H1 (cell line): ENCODE results near the gene LCE1E. TPM values are rescaled to one million over a fixed set of nuclear protein-coding genes. Genes with fewer than 3 reads are reported as not detected.

ENCODE experiments used
- E2F6 ChIP-seq: IDR thresholded peaks from 2 replicates; pipeline ENCODE4 v1.6.1; 2012; ENCODE audit warnings: inconsistent platforms
- KDM1A ChIP-seq: fragments of 200-600, 300-600 bp; sonication (generic); IDR thresholded peaks from 2 replicates; pipeline ENCODE4 v1.7.1; 2016; ENCODE audit warnings: mild to moderate bottlenecking, low read length, borderline replicate concordance
- polyA plus RNA-seq, 7 experiments: library from polyadenylated mRNA; depleted of rRNA in 3 of 7; stranded (reverse) in 5 of 7; unstranded in 2 of 7; fragments of >200 nt in 5 of 7; fragments of 200-250 nt in 2 of 7; gene quantifications; 1 replicate in 5 of 7; 2 replicates in 1 of 7; 4 replicates in 1 of 7; pipeline versions ENCODE4 v1.2.1 to v1.2.3, GENCODE V29; 2011 to 2013; ENCODE audit warnings: missing spikeins in 2 of 7, mixed read lengths in 2 of 7
- total RNA-seq: library from RNA; stranded (reverse); fragmentation: NEBNext Ultra II Directional; extraction: Animal tissue kit (Norgen Biotek cat#: 25700); gene quantifications from 2 replicates; pipeline ENCODE4 v1.2.1, GENCODE V29; 2021
- TF ChIP-seq, protein P1 (sequence below): IDR thresholded peaks from 2 replicates; pipeline ENCODE4 v1.6.1; 2011; ENCODE audit warnings: low read length, improper control_type of control experiment

LCE1E gene
- total and polyA plus RNA-seq, 2 of the 8 experiments (the other 6 are each of a cell fraction or from before 2014, with no cell fraction given): not detected

DNA sequence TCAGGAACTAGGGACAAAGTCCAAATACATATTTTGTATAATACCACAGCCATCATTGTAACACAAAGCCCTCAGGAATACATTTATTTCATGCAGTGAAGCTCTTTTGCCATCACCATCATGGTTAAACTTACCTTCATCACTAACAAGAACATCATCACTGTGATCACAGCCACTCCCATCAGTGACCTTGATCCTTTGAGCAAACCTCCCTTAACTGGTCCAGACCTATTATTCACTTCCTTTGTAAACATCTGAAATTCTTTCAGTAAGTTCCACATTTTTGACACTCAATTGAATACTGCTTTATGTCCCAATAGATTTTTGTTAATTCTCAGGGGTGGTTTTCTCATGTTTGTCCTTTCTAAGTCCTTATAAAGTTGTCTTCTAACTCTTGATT is 44.4 kb upstream of the LCE1E start (continued):
- TF ChIP-seq, protein P1, sequence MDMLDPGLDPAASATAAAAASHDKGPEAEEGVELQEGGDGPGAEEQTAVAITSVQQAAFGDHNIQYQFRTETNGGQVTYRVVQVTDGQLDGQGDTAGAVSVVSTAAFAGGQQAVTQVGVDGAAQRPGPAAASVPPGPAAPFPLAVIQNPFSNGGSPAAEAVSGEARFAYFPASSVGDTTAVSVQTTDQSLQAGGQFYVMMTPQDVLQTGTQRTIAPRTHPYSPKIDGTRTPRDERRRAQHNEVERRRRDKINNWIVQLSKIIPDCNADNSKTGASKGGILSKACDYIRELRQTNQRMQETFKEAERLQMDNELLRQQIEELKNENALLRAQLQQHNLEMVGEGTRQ: no peak
- TF ChIP-seq E2F6 (no peak), KDM1A (no peak)
